GM21737 (cell line): ENCODE measurements around the gene NPC1L1.
"Not testable (repeated sequence)": the region's sequence is repeated elsewhere in the genome, so short reads cannot be mapped to it uniquely, and the experiment has no call there.

Experiments
- ATAC-seq: cut with Tn5 transposase; IDR thresholded peaks from one replicate; pipeline ENCODE4 v1.9.1; 2021; ENCODE audit warnings: mild to moderate bottlenecking, moderate library complexity; ENCODE audit not compliant: unreplicated experiment

The NPC1L1 gene

GRCh38 chr7:44565097-44565794 is 24.1 kb upstream of the NPC1L1 start:
- no peak for ATAC-seq

- ATAC-seq: no peak
Observed at GRCh38 chr7:44564606-44565005, 23.5 kb upstream of the NPC1L1 start.

GRCh38 chr7:44563171-44563679 is 22.1 kb upstream of the NPC1L1 start:
- ATAC-seq: no peak

- not testable (repeated sequence) for ATAC-seq
Observed at GRCh38 chr7:44562622-44562962, 21.5 kb upstream of the NPC1L1 start.

GRCh38 chr7:44561962-44562621 is 21.0 kb upstream of the NPC1L1 start:
- ATAC-seq: no peak

- ATAC-seq: no peak
Observed at GRCh38 chr7:44561481-44561880, 20.4 kb upstream of the NPC1L1 start.

GRCh38 chr7:44559485-44559884 is 18.4 kb upstream of the NPC1L1 start:
- ATAC-seq: no peak

- no peak for ATAC-seq
Observed at GRCh38 chr7:44557485-44557884, 16.4 kb upstream of the NPC1L1 start.

GRCh38 chr7:44555350-44555749 is 14.2 kb upstream of the NPC1L1 start:
- ATAC-seq: no peak

- ATAC-seq: not testable (repeated sequence)
Observed at GRCh38 chr7:44552473-44553005, 11.4 kb upstream of the NPC1L1 start.

GRCh38 chr7:44549457-44549856 is 8.3 kb upstream of the NPC1L1 start:
- ATAC-seq: no peak

GRCh38 chr7:44548893-44549292 is 7.8 kb upstream of the NPC1L1 start:
- ATAC-seq: no peak

GRCh38 chr7:44547536-44548231 is 6.6 kb upstream of the NPC1L1 start:
- ATAC-seq: no peak

GRCh38 chr7:44541876-44542610 is 913 bp upstream of the NPC1L1 start:
- ATAC-seq: no peak

GRCh38 chr7:44540592-44541027 is 520 bp downstream of the NPC1L1 start:
- no peak for ATAC-seq

GRCh38 chr7:44539669-44540506 is 1.2 kb downstream of the NPC1L1 start:
- ATAC-seq: no peak

- no peak for ATAC-seq
Observed at GRCh38 chr7:44538798-44539668, 2.1 kb downstream of the NPC1L1 start.

GRCh38 chr7:44538093-44538797 is 2.9 kb downstream of the NPC1L1 start:
- ATAC-seq: no peak
